ENCODE measurements around the gene APOH.

Gene APOH

GRCh38 chr17:66190738-66191592 is 38.2 kb downstream of the APOH start:
- no peak for DNase-seq

GRCh38 chr17:66187718-66188117 is 41.5 kb downstream of the APOH start:
- DNase-seq = no peak

- no peak for DNase-seq
Measured at GRCh38 chr17:66185862-66186261, 43.4 kb downstream of the APOH start.

- DNase-seq = no peak
Measured at GRCh38 chr17:66184392-66184791, 44.8 kb downstream of the APOH start.

GRCh38 chr17:66183529-66183928 is 45.7 kb downstream of the APOH start:
- DNase-seq = no peak

- no peak for DNase-seq
Measured at GRCh38 chr17:66178642-66179041, 50.6 kb downstream of the APOH start.

- no peak for DNase-seq
Measured at GRCh38 chr17:66177048-66177447, 52.2 kb downstream of the APOH start.

- DNase-seq = no peak
Measured at GRCh38 chr17:66175892-66176291, 53.3 kb downstream of the APOH start.

- DNase-seq = no peak
Measured at GRCh38 chr17:66172691-66173223, 56.5 kb downstream of the APOH start.

GRCh38 chr17:66172144-66172543 is 57.1 kb downstream of the APOH start:
- DNase-seq = no peak

GRCh38 chr17:66171692-66172091 is 57.5 kb downstream of the APOH start:
- no peak for DNase-seq

- no peak for DNase-seq
Measured at GRCh38 chr17:66171172-66171571, 58.0 kb downstream of the APOH start.

- DNase-seq = no peak
Measured at GRCh38 chr17:66169839-66170238, 59.4 kb downstream of the APOH start.

GRCh38 chr17:66167189-66167815 is 61.9 kb downstream of the APOH start:
- no peak for DNase-seq

GRCh38 chr17:66165537-66166123 is 63.6 kb downstream of the APOH start:
- DNase-seq = no peak
